Activated CD8-positive, alpha-beta memory T cell treated with anti-CD3 and anti-CD28 coated beads, Interleukin-2, amount 50 U/mL, for 24 hours (primary cell): ENCODE results near the gene MAD1L1.
"Not testable (repeated sequence)": the region's sequence is repeated elsewhere in the genome, so short reads cannot be mapped to it uniquely, and the experiment has no call there.

Experiments
- DNase-seq: peaks from one replicate; pipeline ENCODE4 v3.0.0-alpha.2; 2020; ENCODE audit errors: extremely low read depth

The MAD1L1 gene

DNA sequence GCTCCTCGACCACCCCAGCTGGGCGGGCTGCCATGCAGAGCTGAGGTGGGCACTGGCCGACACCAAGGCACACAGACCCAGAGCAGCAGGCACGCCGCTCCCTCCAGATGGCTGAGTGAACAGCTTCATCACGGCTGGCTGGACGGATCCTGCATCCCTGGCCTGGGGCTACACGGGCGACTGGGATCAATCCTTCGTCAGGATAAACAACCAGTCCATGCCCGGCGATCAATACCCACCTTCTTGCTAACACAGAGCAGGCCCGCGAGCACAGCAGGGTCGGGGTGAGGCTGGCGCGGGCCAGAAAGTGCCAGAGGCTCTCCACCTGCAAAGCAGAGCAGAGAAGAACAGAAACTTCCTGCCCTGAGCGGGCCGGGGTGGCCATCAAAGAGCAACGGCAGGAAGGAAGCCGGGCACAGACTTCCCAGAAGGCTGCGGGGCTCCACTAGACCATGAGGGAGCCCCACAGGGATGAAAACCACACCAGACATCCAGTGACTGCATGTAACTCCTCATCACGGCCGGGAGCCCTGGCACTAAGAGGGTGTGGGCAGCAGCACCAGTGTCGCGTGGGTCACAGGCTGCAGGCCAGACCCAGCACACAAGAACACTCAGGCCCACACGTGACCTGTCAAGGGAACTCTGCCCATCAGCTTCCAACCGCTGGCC, 166.4 kb downstream of the MAD1L1 start:
- DNase-seq: no peak

DNA sequence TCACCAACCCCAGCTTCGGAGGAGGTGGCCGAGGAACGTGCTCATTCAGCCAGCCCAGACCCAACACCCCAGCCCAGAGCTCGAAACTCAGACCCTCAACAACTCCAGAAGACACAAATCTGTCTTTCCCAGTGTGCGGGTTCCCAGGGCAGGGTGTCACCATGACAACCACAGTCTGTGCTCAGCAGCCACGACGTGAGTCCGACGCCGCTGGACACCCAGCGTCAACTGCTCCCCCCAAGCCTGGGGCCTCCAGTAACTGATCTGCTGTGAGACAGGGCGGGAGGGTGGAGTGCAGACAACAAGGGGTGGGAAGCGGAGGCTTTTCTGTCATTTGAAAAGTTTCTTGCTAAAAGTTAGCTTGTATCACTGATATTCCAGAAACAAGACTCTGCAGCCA, 167.2 kb downstream of the MAD1L1 start:
- no peak for DNase-seq

DNA sequence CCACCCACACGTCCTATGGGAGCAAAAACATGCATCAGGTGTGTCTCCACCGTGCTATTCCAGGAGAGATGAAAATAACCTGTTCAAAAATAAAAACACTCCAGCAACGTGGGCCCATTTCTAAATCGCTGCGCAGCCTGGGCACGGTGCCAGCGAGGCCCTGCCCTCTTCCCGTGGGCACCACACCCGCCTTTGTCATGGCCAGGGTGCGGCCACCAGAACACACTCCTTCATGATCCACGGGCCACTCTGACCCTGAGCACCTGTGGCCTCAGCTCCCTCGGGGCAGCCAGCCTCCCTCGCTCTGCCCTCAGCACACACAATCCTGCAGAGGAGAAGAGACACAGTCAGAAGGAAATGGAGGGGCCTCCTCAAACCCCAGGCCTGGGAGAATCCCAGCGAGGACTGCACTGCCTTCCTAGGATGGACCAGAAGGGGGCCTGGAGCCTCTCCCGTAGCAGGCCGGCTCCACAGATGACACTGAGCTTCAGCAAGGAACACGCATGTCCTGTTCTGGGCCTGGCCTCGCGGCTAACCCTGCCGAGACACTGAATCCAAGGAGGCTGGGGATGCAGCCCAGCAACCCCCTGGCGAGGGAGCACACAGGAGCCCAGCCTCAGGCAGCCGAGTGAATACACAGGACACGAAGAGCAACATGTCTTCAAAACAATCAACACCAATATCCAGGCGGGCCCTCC, 169.0 kb downstream of the MAD1L1 start:
- DNase-seq: no peak

DNA sequence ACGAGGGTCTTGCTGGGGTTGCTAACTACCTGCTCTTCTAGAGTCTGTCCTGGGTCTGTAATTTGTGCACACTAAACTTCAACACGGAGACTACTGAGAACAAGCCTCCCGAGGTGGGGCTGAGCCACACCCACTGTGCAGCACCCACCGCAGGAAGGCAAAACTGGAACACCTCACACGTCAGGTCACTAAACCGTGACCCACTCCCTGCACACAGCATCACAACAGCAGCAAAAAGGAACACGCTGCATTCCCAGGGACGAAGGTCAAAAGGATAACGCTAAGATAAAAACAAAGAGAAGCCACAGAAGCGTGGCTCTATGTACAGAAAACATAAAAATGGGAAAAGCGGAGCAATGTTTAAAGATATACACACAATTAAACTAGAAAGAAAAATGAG, 170.1 kb downstream of the MAD1L1 start:
- DNase-seq: no peak

DNA sequence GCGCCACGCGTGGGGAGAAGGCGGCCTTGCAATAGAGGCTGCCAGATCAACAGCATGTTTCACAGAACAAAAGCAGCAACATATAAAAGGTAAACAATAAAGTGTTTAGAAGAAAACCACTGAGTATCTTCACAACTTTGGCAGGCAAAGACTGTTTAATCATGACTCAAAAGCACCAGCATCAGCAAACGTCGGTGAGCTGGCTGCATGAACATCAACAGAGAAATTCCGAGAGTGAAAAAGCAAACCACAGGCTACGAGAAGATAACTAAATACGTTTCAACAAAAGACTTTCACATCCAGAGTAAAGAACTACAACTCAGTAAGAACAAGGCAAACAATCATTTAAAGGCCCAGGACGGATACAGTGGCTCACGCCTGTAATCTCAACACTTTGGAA, 172.0 kb downstream of the MAD1L1 start:
- no peak for DNase-seq

DNA sequence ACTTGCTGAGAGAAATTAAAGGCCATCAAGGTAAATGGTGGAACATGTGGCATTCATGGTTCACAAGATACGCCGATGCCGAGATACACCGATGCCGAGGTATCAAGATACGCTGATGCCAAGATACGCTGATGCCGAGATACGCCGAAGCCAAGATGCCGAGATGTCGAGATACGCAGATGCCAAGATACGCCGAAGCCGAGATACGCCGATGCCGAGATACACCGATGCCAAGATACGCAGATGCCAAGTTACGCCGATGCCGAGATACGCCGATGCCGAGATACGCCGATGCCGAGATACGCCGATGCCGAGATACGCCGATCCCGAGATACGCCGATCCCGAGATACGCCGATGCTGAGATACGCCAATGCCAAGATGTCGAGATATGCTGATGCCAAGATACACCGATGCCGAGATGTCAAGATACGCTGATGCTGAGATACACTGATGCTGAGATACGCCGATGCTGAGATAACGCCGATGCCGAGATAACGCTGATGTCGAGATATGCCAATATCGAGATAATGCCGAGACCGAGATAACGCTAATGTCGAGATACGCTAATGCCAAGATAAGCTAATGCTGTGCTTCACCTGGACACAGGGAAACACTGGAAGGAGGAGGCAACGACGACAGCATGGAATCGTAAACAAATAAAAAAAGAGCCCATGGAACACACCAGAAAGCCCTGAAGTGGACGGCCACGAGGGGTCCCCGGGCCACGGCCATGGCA, 172.6 kb downstream of the MAD1L1 start:
- no peak for DNase-seq

DNA sequence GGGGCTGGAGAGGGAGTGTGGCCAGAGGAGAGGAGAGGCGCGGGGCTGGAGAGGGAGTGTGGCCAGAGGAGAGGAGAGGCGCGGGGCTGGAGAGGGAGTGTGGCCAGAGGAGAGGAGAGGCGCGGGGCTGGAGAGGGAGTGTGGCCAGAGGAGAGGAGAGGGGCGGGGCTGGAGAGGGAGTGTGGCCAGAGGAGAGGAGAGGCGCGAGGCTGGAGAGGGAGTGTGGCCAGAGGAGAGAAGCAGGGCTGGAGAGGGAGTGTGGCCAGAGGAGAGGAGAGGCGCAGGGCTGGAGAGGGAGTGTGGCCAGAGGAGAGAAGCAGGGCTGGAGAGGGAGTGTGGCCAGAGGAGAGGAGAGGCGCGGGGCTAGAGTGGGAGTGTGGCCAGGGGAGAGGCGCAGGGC, 174.5 kb downstream of the MAD1L1 start:
- DNase-seq: not testable (repeated sequence)

DNA sequence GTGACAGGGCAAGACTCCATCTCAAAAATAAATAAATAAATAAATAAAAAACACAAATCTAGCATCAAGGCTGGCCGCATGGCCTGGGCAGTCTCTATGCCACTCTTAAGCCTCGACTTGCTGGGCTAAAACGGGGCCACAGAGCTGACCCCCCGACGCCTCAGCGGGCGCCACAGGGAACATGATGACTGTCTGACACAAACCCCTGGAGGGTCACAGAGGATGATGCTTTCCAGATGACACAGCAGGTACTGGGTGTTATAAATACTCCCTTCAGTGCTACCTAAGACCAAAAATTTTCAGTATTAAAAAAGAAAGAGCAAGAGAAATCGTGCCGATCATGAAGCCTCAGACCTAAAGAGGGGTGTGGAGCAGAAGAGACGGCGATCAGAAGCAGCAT, 176.8 kb downstream of the MAD1L1 start:
- DNase-seq: no peak

DNA sequence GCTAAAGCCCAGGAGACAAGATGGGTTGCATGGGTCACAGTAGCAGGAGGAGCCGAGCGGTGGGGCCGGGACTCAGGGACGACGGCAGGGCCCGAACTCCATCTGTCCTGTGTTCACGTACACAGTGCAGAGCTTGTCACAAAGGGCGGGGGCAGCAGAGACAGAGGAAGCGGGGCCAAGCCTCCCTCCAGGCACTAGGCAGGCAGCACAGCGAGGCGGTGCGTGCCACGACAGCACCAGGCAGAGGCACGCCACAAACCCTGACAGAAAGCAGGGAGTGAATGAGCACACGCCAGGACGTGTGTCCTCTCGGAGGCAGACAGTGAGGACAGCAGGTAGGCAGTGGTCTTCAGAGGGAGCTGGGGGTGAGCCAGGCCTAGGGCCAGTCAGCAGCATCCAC, 177.8 kb downstream of the MAD1L1 start:
- no peak for DNase-seq

DNA sequence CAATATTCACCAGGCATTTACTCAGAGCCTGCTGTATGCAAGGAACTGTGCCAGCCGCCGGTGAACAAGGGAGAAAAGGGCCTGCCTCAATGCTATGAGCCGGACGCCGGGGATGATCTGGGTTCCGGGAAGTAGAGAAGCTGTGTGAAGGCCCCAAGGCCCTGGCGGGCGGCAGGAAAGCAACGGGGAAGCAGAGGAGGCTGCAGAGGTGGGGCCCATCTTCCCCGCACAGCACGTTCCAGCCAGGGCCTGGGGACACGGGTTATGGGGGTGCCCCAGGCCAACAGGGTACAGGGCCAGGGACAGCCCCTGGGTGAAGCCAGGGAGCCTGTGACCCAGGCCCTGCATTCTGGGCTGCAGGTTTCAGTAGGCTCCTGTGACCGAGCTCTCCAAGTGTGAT, 179.3 kb downstream of the MAD1L1 start:
- no peak for DNase-seq

DNA sequence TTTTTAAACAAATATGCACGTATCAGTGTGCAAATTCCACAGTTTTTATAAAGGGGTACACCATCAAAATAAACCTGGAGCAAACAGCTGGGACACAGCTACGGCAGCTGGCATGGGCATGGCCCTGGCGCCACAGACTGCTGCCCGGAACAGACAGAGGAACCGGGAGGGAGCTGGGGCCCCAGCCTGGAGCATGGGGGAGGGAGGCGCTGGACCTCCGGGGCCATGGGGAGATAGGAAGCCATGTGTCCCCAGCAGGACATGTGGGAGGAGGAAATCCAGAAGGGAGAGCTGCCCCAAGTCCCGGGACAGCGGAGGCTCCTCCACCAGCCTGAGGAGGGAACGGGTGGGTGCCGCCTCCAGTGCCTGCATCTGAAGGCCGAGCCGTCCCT, 180.1 kb downstream of the MAD1L1 start:
- no peak for DNase-seq

DNA sequence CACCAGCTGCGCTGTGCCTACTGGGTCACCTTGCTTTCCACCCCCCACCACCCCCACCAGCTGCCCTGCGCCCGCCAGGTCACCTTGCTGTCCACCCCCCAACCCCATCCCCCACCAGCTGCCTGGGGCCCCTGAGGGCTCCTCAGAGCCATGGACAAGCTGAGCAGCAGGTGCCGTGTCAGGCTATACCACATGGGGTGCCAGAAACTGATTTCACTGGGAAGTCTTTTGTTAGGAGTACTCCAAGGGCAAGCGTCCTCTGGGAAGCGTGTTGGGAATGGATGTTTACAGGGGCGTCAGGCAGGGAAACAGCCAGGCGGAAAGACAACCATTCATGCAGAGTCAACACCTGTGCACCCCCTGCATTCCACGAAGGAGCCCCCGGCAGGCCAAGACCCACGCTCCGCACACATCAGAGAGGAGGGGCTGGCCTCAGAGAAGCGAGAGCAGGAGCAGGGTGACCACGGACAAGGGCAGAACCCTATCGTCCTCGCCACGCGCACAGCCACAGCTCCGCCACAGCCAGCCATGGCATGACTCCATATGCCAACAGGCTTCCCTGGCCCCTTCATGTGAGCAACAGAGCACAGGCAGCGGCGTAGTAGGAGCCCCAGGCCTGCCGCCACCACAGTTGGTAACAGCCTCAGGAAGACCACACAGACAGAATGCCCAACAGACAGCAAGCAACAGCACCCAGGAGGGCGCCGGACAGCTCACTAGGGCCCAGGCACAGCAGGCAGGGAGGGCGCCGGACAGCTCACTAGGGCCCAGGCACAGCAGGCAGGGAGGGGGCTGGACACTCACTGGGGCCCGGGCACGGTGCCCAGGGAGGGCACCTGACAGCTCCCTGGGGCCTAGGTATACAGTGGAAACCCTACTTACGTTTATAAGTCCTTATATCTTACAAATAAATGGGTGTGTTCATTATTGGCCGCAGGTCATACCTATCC, 180.8 kb downstream of the MAD1L1 start:
- no peak for DNase-seq

DNA sequence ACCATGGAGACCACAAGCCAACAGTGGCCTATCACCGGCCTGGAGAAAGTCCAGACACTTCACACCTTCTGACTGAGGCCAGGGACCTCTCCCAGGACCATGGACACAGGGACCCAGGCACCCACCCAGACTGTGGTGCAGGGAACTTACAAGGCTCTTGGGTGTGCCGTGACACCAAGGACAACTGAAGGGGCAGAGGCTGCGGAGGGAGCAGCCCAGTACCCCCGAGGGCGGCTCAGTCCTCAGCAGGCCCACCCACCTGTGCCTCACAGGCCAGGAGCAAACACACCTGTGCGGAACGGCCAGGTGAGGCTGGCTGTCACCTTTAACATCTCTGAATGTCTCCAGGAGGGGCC, 182.3 kb downstream of the MAD1L1 start:
- DNase-seq: no peak

DNA sequence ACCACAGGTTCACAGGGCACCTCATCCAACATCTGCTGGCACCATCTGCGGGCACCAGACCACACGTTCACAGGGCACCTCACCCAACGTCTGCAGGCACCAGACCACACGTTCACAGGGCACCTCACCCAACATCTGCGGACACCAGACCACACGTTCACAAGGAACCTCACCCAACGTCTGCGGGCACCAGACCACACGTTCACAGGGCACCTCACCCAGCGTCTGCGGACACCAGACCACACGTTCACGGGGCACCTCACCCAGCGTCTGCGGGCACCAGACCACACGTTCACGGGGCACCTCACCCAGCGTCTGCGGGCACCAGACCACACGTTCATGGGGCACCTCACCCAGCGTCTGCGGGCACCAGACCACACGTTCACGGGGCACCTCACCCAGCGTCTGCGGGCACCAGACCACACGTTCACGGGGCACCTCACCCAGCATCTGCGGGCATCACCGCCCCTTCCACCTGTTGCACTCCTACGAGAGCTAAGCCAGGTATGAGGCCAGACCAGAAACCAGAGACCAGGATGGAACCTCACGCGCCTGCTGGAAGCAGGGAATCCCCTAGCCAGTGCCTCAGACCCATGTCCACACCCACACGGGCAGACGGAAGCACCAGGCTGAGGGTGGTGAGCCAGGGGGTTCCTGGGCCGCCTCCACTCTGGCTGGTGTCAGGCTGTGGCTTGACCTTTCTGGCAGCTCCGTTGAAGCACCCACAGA, 182.8 kb downstream of the MAD1L1 start:
- DNase-seq: no peak

DNA sequence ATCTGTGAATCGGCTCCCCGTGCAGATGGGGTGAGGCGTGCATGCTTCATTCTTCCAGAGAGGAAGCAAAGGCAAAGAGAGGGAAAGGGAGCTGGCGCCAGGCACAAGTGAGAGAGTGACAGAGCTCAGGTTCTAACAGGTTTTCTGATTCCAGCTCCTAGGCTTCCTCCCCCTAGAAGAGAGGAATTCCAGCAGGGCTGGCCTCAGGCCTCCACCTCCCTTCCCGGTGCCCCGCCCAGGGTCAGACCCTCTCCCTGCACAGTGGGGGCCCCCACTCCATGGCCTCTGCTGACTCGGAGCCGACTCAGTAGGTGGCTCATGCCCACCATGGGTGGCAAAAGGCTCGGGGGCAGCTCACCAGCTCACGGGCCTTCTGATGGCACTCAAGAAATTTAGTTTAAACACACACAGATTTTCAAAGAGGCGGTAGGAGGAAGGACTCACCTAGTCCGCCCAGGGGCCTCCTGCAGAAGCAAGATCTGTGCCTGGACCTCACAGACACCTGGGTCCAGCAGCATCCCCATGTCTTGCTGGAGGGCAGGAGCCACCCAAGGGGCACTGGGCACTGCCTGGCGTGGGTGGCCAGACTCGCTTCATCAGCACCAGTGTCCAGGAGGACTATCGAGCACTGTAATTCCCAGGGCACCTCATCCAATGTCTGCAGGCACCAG, 183.5 kb downstream of the MAD1L1 start:
- DNase-seq: no peak

DNA sequence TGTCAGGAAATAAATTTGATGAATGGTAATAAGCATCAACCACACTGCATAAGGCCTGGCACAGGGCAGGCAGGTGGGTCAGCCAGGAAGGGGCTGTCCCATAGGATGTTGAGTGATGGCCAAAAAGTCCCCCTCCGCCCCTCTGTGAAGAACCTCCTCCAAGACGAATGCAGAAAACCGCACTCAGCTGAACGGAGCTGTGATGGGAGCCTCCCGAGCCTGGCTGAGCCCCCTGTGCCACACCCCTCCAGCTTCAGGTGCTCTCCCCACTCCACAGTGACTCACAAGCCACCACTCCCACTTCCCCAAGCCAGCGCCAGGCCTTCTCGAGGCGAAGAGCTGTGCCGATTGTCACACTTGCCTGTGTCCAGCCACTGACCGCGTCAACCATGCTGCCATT, 184.2 kb downstream of the MAD1L1 start:
- no peak for DNase-seq

DNA sequence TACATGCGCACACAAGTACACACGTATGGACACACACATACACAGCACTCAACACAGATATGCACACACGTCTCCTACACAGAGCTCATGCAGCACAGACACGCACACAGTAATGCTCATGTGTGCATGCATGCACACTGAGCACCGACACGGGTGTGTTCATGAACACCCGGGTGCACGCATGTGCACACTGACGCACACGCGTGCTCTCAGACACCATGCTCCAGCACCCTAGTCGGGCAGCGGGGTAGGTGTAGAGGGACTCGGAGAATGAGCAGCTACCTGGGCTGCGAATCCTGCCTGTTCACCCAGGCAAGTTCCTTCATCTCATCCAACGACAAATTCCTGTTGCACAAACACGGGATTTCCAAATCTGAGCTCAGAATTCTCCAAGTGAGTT, 184.7 kb downstream of the MAD1L1 start:
- DNase-seq: no peak

DNA sequence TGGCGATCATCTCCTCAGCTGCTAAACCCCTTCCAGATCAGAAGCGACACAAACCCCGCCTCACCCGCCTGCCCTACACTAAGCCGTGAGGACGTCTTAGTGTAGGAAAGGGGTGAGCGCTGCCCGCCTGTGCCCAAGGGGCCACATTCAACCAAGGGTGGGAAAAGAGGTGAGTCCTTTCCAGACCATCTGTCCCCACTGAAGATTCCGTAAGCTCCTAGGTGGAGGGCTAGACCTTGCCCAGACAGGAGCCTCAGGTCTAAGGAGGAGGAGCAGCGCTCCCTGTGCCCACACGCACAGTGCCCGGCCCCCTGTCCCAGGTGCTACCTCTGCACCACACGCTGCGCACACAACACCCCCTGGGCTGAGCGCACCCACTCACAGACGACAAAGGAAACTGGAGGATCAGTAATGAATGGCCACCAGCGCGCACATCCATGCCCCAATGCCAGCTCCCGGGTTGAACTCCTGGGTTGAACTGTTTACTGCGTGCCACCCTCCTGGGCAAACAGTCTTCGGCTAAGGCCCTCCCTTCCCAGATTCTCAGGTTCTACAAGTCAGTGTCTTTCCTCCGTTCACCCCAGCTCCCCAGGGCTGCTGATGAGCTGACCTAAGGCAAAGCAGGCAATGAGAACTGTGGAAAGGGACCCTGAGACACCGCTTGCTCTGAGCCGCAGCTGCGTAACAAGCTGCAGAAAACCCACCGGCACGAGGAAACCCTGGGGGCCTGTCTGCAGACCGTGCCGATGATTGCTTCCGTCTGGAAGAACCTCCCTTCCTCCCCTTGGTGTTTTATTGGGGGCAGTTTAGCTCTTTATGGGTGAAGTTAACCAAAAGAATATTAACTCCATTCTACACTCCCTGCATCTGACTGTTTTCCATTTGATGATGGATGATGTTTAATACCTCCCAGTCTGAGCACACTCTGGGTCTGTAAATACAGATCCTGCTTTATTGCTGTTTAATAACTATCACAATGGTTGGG, 185.9 kb downstream of the MAD1L1 start:
- no peak for DNase-seq

DNA sequence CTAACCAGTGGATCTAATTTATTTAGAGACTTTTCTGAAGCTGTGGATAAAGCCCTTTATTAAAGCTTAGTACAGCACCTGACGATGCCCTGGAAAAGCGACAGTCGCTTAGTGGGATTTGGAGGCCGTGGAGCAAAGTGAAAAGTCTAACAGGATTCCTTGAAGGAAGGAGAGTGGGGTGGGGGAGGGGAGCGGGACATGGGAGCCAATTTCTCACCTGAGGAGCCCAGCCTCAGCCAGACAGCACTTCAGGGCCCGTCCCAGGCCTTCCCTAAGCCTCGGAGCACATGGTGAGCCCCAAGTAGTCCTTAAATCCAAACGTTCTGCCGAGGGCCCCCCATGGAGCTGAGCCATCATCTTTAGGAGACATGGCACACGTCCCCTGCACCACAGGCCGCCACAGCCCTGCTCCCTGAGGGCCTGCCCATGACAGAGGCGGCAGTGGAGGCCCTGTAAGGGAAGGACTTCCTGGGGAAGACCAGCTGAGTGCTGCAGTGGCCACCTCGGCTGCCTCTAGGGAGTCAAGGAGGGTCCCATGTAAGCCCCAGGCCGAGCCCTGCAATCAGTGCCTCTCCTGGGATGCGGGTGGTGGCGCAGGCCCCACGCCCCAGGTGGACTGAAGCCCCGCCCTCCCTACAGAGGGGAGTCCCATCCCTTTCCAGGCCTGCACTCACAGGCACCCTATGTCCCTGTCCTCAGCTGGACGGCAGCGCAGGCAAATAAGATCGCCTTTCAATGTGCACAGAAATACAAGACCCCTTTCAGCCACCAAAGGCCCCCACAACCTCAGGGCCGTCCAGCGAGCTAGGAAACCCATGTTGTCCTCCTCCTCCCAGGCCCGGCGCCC, 187.0 kb downstream of the MAD1L1 start:
- DNase-seq: no peak
